CD4-positive, CD25-positive, alpha-beta regulatory T cell (primary cell): ENCODE results near the gene CYB561. TPM values are rescaled to one million over a fixed set of nuclear protein-coding genes. Genes with fewer than 3 reads are reported as not detected.

Experiments used
- ATAC-seq, 2 donors: fragments of 150-1000 bp; cut with Tn5 transposase; one replicate each; pipeline ENCODE4 v1.10.0; 2021; ENCODE audit warnings: low read depth in 2 of 2, moderate number of reproducible peaks in 2 of 2, moderate library complexity in 1 of 2
- DNase-seq, 3 donors: peaks; one replicate each; pipeline versions ENCODE4 v3.0.0 to v3.0.0-alpha.2; 2012 to 2022; ENCODE audit warnings: mixed read lengths in 1 of 3
- H3K27ac ChIP-seq: one replicate; pipeline ENCODE4 v1.7.0; 2013; ENCODE audit warnings: mild to moderate bottlenecking, low read length; ENCODE audit not compliant: insufficient read depth, poor library complexity, severe bottlenecking
- H3K27me3 ChIP-seq: one replicate; pipeline ENCODE4 v1.7.0; 2013; ENCODE audit warnings: low read length; ENCODE audit not compliant: control insufficient read depth, insufficient read depth
- H3K36me3 ChIP-seq: one replicate; pipeline ENCODE4 v1.7.0; 2013; ENCODE audit warnings: mild to moderate bottlenecking, low read length, moderate library complexity; ENCODE audit not compliant: control insufficient read depth, insufficient read depth
- H3K4me1 ChIP-seq: 2 replicates; pipeline ENCODE4 v1.7.0; 2013; ENCODE audit warnings: mild to moderate bottlenecking, low read length; ENCODE audit not compliant: insufficient read depth, control insufficient read depth, poor library complexity, severe bottlenecking
- H3K4me3 ChIP-seq: one replicate; pipeline ENCODE4 v1.7.0; 2013; ENCODE audit warnings: low read depth, mild to moderate bottlenecking, low read length, moderate library complexity
- H3K9me3 ChIP-seq, 2 experiments: 1 replicate in 1 of 2; 2 replicates in 1 of 2; pipeline ENCODE4 v1.7.0; 2013; ENCODE audit warnings: low read length in 2 of 2, mild to moderate bottlenecking in 1 of 2, moderate library complexity in 1 of 2; ENCODE audit not compliant: control insufficient read depth in 2 of 2
- H3K27ac Mint-ChIP-seq, 3 donors: one replicate each; pipeline ENCODE4 v1.8.0; 2020 to 2022; ENCODE audit warnings: mild to moderate bottlenecking in 3 of 3, mixed read lengths in 3 of 3, moderate library complexity in 2 of 3
- H3K27me3 Mint-ChIP-seq: one replicate; pipeline ENCODE4 v1.8.0; 2022; ENCODE audit warnings: mild to moderate bottlenecking, mixed read lengths
- H3K36me3 Mint-ChIP-seq: one replicate; pipeline ENCODE4 v1.8.0; 2020; ENCODE audit warnings: mixed read lengths
- H3K4me1 Mint-ChIP-seq, 4 donors: one replicate each; pipeline ENCODE4 v1.8.0; 2020 to 2022; ENCODE audit warnings: mixed read lengths in 4 of 4, mild to moderate bottlenecking in 1 of 4
- H3K4me3 Mint-ChIP-seq, 4 donors: one replicate each; pipeline ENCODE4 v1.8.0; 2020 to 2022; ENCODE audit warnings: mild to moderate bottlenecking in 4 of 4, mixed read lengths in 4 of 4, moderate library complexity in 3 of 4
- H3K9me3 Mint-ChIP-seq, 7 donors: one replicate each; pipeline ENCODE4 v1.8.0; 2020 to 2022; ENCODE audit warnings: mixed read lengths in 7 of 7, mild to moderate bottlenecking in 3 of 7, moderate library complexity in 2 of 7
- polyA plus RNA-seq, 4 donors: library from polyadenylated mRNA; unstranded; fragments of 300-500 nt; fragmentation: Illumina TruSeq; gene quantifications; one replicate each; pipeline ENCODE4 v1.2.3, GENCODE V29; 2021
- total RNA-seq: library from RNA; stranded (reverse); gene quantifications from one replicate; pipeline ENCODE4 v1.2.3, GENCODE V29; 2022

CYB561 gene
- total and polyA plus RNA-seq, 5 donors from 2014 or later = 0.28 to 6.1 (median 0.97) TPM

- no peaks in the 10 kb centered on the region for H3K9me3 ChIP-seq
- no peaks in the 10 kb centered on the region for H3K4me1 ChIP-seq
- H3K27ac ChIP-seq = no peak overlapping the region
- no peak for DNase-seq
- Mint-ChIP-seq H3K9me3 (no peaks in the 10 kb centered on the region), H3K27me3 (peaks cover 9% of the 10 kb centered on the region), H3K36me3 (no peaks in the 10 kb centered on the region), H3K4me3 (no peak overlapping the region), H3K4me1 (peaks cover 0 to 7% (median 1%) of the 10 kb centered on the region in 4 donors), H3K27ac (no peak overlapping the region)
- ATAC-seq = no peak
- H3K27me3 ChIP-seq = no peaks in the 10 kb centered on the region
- no peak overlapping the region for H3K4me3 ChIP-seq
- H3K36me3 ChIP-seq = no peaks in the 10 kb centered on the region
Measured at GRCh38 chr17:63452962-63453551, 7.0 kb upstream of the CYB561 start.

GRCh38 chr17:63452046-63452961 lies 6.2 kb upstream of the CYB561 start:
- Mint-ChIP-seq H3K9me3 (no peaks in the 10 kb centered on the region), H3K4me1 (peaks cover 0 to 8% (median 2%) of the 10 kb centered on the region in 4 donors), H3K27ac (no peak overlapping the region), H3K27me3 (peaks cover 9% of the 10 kb centered on the region), H3K4me3 (no peak overlapping the region), H3K36me3 (no peaks in the 10 kb centered on the region)
- Histone ChIP-seq H3K9me3 (no peaks in the 10 kb centered on the region), H3K4me3 (no peak overlapping the region), H3K4me1 (peaks cover under 1% of the 10 kb centered on the region), H3K27ac (no peak overlapping the region), H3K36me3 (no peaks in the 10 kb centered on the region), H3K27me3 (no peaks in the 10 kb centered on the region)
- ATAC-seq (no peak), DNase-seq (no peak)

GRCh38 chr17:63451150-63451549 lies 5.0 kb upstream of the CYB561 start:
- Mint-ChIP-seq H3K4me3 (no peak overlapping the region), H3K4me1 (peaks cover 0 to 12% (median 3%) of the 10 kb centered on the region in 4 donors), H3K27ac (peak overlapping the region in 1 of 3 donors; percentile 7), H3K36me3 (no peaks in the 10 kb centered on the region), H3K9me3 (no peaks in the 10 kb centered on the region), H3K27me3 (peaks cover 13% of the 10 kb centered on the region)
- ATAC-seq = no peak
- DNase-seq = no peak
- no peaks in the 10 kb centered on the region for H3K9me3 ChIP-seq
- H3K4me1 ChIP-seq = peaks cover 12% of the 10 kb centered on the region
- no peaks in the 10 kb centered on the region for H3K36me3 ChIP-seq
- H3K27ac ChIP-seq = no peak overlapping the region
- H3K27me3 ChIP-seq = no peaks in the 10 kb centered on the region
- H3K4me3 ChIP-seq = no peak overlapping the region

- Mint-ChIP-seq H3K9me3 (no peaks in the 10 kb centered on the region), H3K36me3 (no peaks in the 10 kb centered on the region), H3K4me1 (peaks cover 0 to 14% (median 3%) of the 10 kb centered on the region in 4 donors), H3K4me3 (no peak overlapping the region), H3K27me3 (peaks cover 13% of the 10 kb centered on the region), H3K27ac (no peak overlapping the region)
- Histone ChIP-seq H3K27ac (no peak overlapping the region), H3K4me3 (no peak overlapping the region), H3K9me3 (no peaks in the 10 kb centered on the region), H3K27me3 (no peaks in the 10 kb centered on the region), H3K36me3 (no peaks in the 10 kb centered on the region), H3K4me1 (peaks cover 16% of the 10 kb centered on the region)
- DNase-seq (no peak), ATAC-seq (no peak)
Measured at GRCh38 chr17:63450551-63450950, 4.4 kb upstream of the CYB561 start.

- H3K4me3 ChIP-seq = no peak overlapping the region
- Mint-ChIP-seq H3K9me3 (no peaks in the 10 kb centered on the region), H3K4me1 (peaks cover 0 to 24% (median 3%) of the 10 kb centered on the region in 4 donors), H3K27ac (peak overlapping the region in 1 of 3 donors; percentile 85), H3K27me3 (peaks cover 28% of the 10 kb centered on the region), H3K36me3 (no peaks in the 10 kb centered on the region), H3K4me3 (peak overlapping the region; percentile 12 to 76 (median 40))
- no peaks in the 10 kb centered on the region for H3K36me3 ChIP-seq
- H3K27me3 ChIP-seq = no peaks in the 10 kb centered on the region
- ATAC-seq = no peak
- peaks cover 16% of the 10 kb centered on the region for H3K4me1 ChIP-seq
- H3K9me3 ChIP-seq = no peaks in the 10 kb centered on the region
- no peak overlapping the region for H3K27ac ChIP-seq
- no peak for DNase-seq
Measured at GRCh38 chr17:63448655-63449054, 2.5 kb upstream of the CYB561 start.

GRCh38 chr17:63447471-63448009 lies 1.4 kb upstream of the CYB561 start:
- Mint-ChIP-seq H3K27me3 (peaks cover 25% of the 10 kb centered on the region), H3K9me3 (no peaks in the 10 kb centered on the region), H3K36me3 (no peaks in the 10 kb centered on the region), H3K27ac (peak overlapping the region in 2 of 3 donors; percentile 29 to 41), H3K4me1 (peaks cover 0 to 26% (median 3%) of the 10 kb centered on the region in 4 donors), H3K4me3 (peak overlapping the region; percentile 54 to 76 (median 70))
- DNase-seq = no peak
- Histone ChIP-seq H3K36me3 (no peaks in the 10 kb centered on the region), H3K4me3 (no peak overlapping the region), H3K4me1 (peaks cover 16% of the 10 kb centered on the region), H3K27ac (no peak overlapping the region), H3K9me3 (no peaks in the 10 kb centered on the region), H3K27me3 (no peaks in the 10 kb centered on the region)
- no peak for ATAC-seq

- no peaks in the 10 kb centered on the region for H3K9me3 Mint-ChIP-seq
- peak in 2 of 3 donors; percentile 8 to 13 for DNase-seq
- Histone ChIP-seq H3K4me3 (no peak overlapping the region), H3K27ac (peak overlapping the region; percentile 33), H3K4me1 (peaks cover 16% of the 10 kb centered on the region), H3K36me3 (no peaks in the 10 kb centered on the region), H3K27me3 (no peaks in the 10 kb centered on the region), H3K9me3 (no peaks in the 10 kb centered on the region)
- peaks cover 25% of the 10 kb centered on the region for H3K27me3 Mint-ChIP-seq
- no peaks in the 10 kb centered on the region for H3K36me3 Mint-ChIP-seq
- H3K4me1 Mint-ChIP-seq = peaks cover 0 to 28% (median 3%) of the 10 kb centered on the region in 4 donors
- no peak for ATAC-seq
- peak overlapping the region; percentile 54 to 76 (median 70) for H3K4me3 Mint-ChIP-seq
- H3K27ac Mint-ChIP-seq = peak overlapping the region in 2 of 3 donors; percentile 29 to 41
Measured at GRCh38 chr17:63446753-63447470, 806 bp upstream of the CYB561 start.
